Hematopoietic multipotent progenitor cell treated with erythropoietin and hydrocortisone succinate and interleukin-3 and kit ligand, for 17 days (in vitro differentiated cells): ENCODE results near the gene PRKCA.
"Not testable (repeated sequence)": the region's sequence is repeated elsewhere in the genome, so short reads cannot be mapped to it uniquely, and the experiment has no call there.

Experiments
- DNase-seq: peaks from one replicate; pipeline ENCODE4 v3.0.0-alpha.2; 2015; ENCODE audit warnings: low spot score

Gene PRKCA

DNA sequence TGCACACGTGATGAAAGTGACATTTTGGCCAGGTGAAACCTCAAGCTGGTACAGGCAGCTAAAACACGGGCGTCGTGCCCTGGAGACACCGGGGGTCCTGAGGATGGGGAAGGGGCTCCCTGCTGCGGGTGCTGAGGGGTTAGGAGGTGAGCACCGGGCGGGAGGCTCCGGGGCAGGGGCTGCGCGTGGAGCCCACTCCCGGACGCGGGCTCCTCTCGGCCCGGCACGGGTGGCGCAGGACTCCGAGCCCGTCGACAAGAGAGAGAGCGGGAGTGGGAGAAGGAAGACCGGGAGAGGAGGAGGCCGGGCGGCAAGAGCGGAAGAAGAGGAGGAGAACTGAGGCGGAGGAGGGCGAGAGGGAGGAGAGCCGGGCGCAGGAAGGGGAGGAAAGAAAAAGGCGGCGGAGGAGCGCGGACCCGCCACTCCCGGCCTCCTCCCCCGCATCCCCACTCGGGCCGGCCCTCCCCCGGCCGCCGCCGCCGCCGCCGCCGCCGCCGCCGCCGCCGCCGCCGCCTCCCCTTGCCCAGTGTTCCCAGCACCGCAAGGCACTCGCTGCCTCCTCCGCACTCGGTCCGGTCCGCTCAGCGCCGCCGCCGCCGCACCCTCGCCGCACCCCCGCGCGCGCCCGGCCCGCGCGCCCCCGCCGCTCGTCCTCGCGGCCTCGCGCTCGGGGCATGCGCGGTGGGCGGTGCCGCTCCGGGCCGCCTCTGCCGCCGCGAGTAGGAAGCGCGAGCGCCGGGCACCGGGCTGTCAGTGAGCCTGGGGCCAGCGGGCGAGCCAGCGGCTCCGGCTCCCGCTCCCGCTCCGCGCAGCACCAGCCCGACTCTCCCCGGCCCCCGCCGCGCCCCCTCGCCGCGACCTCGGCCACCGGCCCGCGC, at the start of gene PRKCA:
PRKCA (plus strand) TSS at position 750 of the 878 bp plus-strand sequence.
- no peak for DNase-seq

DNA sequence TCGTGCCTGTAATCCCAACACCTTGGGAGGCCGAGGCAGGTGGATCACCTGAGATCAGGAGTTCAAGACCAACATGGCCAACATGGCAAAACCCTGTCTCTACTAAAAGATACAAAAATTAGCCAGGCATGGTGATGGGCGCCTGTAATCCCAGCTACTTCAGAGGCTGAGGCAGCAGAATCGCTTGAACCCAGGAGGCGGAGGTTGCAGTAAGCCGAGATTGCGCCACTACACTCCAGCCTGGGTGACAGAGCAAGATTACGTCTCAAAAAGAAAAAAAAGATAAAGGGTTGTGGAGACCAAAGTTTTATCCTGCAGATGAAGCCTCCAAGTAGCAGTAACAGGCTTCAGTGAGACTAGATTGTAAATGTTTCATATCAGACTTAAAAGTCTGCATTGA, 49.0 kb upstream of the PRKCA start:
- not testable (repeated sequence) for DNase-seq

DNA sequence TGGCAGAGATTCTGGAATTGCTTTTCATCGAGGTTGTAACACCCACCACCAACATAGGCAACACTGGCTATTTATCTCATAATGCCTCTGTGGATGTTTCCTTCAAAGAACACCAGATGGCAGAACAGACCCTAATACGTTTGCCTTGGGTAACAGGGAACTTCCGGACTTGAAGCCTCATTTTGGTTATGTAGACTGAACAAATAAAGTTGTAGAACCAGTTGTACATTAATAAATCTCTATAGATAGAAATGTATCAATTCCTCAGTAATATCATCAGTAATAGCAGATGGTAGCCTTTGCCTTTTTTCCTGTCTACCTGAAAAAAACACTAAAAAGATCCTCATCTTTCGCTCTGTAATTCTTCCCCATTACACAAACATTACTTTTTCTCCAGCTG, 47.3 kb upstream of the PRKCA start:
- DNase-seq = no peak

DNA sequence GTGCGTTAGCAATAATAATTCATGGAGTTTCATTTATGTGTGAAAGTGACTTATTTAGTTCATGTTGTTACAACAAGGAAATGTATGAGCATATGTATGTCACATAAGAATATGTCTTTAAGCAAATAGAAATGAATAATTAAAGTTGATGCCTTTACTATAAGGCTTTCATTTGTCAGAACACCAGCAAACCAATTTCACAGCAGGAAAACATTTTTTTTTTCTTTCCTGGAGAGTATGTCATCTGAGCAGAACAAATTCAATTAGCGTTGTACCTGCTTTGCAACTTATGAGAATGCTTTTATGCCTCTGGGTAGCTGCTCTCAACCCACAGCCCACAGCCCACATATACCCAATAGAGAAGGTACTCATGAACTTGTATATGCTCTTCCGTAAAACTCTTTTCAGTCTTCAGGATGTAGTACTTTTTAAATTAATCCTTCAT, 46.9 kb upstream of the PRKCA start:
- DNase-seq = no peak

- no peak for DNase-seq
Observed at GRCh38 chr17:66260275-66260674, 42.1 kb upstream of the PRKCA start.

- no peak for DNase-seq
Observed at GRCh38 chr17:66260688-66261087, 41.7 kb upstream of the PRKCA start.

GRCh38 chr17:66262767-66263166, 39.6 kb upstream of the PRKCA start:
- DNase-seq = no peak

GRCh38 chr17:66264696-66265095, 37.7 kb upstream of the PRKCA start:
- no peak for DNase-seq

DNA sequence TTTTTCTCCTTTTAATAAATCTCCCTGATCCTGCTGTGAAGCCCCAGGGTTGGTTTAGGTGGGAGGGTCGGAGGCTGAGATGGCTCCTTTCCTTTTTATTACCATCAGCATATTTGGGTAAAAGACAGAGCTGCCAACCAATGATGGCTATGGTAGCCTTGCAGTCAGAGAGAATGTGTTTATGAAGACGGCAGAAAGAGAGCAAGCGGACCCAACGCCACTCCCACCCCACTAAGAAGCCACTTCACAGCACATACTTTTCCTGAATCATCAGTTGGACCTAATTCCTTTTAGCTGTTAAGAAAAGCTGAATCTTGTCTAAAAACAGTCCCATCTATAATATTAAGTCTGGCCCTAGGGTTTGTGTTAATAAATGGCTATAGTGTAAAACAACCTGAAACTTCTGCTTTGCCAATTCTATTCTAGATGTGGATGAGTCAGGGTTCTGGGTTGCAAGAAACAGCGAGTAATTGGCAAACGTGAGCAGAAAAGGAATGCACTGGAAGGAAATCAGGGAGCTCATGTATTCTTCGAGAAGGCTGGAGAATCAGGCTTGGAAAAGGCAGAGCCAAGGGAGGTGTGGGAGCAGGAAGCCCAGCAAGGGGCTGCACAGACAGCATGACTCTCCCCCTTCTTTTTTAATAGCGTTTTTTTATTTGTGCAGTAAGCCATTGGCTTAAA, 34.0 kb upstream of the PRKCA start:
- DNase-seq = no peak

DNA sequence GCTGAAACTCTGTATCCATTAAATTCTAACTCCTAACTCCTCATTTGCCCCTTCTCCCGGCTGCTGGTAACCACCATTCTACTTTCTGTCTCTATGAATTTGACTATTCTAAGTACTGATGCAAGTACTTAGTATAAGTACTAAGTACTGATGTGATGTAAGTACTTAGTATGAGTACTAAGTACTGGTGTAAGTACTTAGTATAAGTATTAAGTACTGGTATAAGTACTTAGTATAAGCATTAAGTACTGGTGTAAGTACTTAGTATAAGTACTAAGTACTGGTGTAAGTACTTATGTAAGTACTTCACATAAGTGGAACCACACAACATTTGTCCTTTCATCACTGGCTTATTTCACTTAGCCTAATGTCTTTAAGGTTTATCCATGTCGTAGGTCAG, 32.3 kb upstream of the PRKCA start:
- DNase-seq = no peak

GRCh38 chr17:66271512-66271911, 30.9 kb upstream of the PRKCA start:
- no peak for DNase-seq

DNA sequence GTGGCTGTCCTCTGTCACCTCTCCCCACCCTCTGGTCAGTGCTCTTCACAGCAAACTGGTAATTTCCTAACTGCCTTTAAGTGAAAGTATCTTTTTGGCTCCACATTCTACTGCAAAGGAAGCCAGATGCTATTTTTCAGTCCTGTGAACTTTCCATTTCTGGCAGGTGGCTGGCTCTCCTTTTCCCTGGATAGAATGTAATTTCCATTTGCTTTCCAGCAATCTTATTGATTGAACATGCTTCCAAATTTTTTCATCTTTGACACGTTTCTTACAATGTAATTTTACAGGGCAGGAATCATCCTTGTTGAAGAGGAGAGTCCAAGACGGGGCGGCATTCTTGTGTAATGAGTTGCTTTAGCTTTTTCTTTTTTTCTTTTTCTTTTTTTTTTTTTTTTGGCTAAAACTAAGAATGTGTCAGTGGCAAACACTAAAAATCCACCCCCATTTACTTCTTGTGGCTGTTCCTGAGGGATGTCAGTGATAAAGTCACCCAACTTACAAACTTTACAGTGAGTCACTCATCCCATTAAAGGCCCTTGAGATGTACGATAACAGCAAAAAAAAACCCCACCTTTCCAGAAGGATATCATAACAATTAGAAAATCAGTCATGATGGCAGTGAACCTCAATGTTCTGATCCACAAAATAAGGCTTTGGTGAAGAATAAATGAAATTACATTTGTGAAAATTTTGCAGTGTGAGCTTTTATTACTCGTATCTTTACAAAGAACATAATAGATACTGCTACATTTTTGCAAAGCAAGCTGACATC, 29.4 kb upstream of the PRKCA start:
- DNase-seq = no peak

DNA sequence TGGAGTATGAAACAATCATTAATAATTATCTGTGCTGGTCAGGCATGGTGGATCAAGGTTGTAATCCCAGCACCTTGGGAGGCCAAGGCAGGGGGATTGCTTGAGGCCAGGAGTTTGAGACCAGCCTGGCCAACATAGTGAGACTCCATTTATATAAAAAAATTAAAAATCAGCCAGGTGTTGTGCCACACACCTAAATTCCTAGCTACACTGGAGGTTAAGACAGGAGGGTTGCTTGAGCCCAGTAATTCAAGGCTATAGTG, 28.9 kb upstream of the PRKCA start:
- DNase-seq = no peak

DNA sequence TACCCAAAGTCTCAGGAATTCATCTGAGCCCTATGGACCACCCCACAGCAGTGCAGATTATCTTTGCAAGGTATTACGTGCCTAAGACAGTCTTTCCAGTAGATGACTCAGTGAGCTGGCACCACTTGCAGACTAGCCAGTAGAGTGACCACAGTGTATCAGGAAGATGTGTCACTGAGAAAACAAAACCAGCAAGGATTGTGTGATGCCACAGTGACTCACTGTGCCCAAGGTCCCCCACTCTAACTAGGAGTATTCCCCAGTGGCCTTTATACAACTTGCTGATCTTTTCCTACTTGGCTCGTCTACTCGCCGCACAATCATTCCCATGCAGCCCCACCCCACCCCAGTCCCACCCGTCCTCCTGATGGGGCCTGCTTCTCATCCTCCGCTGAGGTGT, 26.8 kb upstream of the PRKCA start:
- no peak for DNase-seq

DNA sequence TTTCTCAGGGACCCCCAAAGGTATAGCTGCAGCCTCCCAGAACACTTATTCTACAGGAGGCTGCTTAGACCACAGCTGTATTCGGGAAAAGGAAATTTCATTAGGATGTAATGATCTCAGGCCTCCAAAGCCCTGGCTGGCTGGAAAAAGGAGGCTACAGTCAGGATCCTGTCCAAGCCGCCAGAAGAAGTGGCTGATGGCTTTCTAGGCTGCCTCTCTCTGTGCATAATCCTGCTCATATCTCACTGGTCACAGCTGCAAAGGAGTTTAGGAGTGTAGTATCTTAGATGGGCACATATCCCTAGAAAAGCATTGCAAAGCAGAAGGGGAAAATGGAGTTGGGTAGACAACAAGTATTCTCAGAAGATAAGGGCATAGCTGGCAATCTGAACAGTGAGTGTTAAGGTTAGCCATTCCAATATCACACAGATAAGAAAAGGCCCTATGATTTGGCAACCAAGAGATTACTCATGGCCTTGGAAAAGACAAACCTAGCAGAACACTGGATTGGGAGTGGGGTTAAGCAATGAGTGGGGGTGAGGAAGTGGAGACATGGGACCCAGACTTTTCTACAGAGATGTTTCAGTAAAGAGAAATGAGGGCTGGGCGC, 26.0 kb upstream of the PRKCA start:
- DNase-seq = no peak

GRCh38 chr17:66277191-66277590, 25.2 kb upstream of the PRKCA start:
- DNase-seq = no peak

DNA sequence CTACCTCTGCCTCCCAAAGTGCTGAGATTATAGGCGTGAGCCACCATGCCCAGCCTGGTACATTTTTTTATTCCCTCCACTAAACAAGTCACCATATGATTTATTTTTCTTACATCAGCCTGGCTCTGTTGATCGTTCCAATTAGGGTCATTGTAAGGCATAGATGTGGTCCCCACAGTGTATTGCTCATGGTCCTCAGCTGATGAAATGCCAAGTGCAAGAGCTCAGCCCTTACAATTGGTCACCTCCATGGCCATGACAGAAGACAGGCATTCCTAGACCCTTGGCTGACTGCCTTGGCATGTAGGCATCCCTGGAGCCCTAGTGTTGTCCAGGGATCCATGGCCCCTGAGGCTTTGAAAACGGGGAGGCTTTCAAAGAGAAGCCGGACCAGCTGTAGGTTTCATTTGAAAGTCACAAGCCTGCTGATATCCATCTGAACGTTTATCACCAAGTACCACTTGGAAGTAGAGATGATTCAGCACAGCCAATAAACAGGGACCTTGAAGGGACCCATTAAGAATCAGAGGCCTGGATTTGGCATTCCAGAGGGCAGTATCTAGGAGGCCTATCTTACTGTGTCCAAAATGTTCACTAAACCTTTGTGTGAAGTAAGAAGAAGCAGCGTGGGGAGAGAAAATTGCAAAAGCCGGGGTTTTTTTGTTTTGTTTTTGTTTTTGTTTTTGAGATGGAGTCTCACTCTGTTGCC, 20.6 kb upstream of the PRKCA start:
- DNase-seq = no peak

- no peak for DNase-seq
Observed at GRCh38 chr17:66283296-66283934, 19.0 kb upstream of the PRKCA start.

- no peak for DNase-seq
Observed at GRCh38 chr17:66283971-66284370, 18.4 kb upstream of the PRKCA start.

- DNase-seq = no peak
Observed at GRCh38 chr17:66285149-66285548, 17.3 kb upstream of the PRKCA start.

DNA sequence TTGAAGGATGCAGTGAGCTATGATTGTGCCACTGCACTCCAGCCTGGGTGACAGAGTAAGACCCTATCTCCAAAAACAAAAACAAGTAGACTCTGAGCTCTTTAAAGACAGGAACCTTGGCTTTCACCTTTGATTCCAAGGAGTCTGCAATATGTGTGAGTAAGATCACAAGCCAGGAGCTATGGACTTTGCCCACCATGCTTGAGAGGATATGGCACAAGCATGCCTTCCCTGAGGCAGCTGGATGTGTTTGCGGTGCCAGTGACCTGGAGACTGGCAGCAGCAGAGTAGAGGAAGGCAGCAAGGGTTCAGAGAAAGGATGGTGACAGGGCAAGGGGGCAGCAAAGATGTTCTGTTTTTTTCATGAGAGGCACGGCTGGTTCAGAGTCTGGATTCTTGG, 14.5 kb upstream of the PRKCA start:
- no peak for DNase-seq
